Fibroblast of pulmonary artery (primary cell): Measurements from ENCODE around the gene MFSD2B.

ENCODE experiments used
- DNase-seq: peaks from one replicate; pipeline ENCODE4 v3.0.0-alpha.2; 2010; ENCODE audit warnings: low read depth
- H3K4me3 ChIP-seq: replicated peaks from 2 replicates; pipeline ENCODE4 v1.5.1; 2011; ENCODE audit warnings: low read depth, mild to moderate bottlenecking, control low read depth, low read length, moderate library complexity
- TF ChIP-seq, protein P1 (sequence below): IDR thresholded peaks from 2 replicates; pipeline ENCODE4 v1.5.1; 2011; ENCODE audit warnings: mild to moderate bottlenecking, control low read depth, low read length, inconsistent platforms; ENCODE audit errors: missing control alignments

Gene MFSD2B

DNA sequence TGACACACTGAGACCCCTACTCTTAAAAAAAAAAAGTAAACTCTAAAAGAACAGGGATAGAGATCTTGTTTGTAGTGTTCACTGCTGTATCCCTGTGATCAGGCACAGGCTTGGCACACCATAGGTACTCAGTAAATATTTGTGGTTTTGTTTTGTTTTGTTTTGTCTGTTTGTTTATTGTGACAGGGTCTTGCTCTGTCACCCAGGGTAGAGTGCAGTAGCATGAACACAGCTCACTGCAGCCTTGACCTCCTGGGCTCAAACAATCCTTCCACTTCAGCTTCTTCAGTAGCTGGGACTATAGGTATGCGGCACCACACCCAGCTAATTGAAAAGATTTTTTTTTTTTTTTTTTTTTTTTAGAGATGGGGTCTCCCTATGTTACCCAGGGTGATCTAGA lies 43.1 kb downstream of the MFSD2B start:
- H3K4me3 ChIP-seq: no peak overlapping the region
- no peak for DNase-seq
- TF ChIP-seq, protein P1, sequence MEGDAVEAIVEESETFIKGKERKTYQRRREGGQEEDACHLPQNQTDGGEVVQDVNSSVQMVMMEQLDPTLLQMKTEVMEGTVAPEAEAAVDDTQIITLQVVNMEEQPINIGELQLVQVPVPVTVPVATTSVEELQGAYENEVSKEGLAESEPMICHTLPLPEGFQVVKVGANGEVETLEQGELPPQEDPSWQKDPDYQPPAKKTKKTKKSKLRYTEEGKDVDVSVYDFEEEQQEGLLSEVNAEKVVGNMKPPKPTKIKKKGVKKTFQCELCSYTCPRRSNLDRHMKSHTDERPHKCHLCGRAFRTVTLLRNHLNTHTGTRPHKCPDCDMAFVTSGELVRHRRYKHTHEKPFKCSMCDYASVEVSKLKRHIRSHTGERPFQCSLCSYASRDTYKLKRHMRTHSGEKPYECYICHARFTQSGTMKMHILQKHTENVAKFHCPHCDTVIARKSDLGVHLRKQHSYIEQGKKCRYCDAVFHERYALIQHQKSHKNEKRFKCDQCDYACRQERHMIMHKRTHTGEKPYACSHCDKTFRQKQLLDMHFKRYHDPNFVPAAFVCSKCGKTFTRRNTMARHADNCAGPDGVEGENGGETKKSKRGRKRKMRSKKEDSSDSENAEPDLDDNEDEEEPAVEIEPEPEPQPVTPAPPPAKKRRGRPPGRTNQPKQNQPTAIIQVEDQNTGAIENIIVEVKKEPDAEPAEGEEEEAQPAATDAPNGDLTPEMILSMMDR: no peak

DNA sequence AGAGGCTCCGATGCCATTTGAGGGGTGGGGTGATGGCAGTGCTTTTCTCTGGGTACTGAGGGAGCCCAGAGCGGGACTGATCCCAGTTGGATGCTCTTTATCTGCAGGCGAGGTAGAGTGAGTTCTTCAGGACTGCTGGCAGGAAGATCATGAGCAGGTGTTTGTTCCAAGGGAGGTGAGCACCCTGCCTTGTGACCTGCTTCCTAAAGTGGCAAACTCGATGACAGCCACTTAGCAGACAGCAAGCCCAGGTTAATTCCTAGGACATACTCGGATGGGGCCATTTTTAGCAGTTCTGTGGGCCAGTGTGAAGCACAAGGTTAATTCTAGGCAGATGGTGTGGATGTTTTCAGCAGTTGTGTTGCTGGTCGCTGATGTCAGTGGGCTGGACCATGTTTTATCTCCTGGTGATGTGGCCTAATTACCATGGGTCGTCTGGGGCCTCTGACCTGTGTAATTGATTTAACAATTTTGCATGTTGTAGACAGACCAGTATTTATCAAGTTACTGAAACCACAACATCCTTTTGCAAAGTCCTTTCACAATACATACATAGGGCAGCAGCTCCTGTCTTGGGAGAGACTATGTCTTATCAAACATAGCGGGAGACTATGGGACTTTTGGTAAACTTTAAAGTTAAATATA lies 44.6 kb downstream of the MFSD2B start:
- DNase-seq: no peak
- TF ChIP-seq, protein P1: no peak
- no peak overlapping the region for H3K4me3 ChIP-seq

DNA sequence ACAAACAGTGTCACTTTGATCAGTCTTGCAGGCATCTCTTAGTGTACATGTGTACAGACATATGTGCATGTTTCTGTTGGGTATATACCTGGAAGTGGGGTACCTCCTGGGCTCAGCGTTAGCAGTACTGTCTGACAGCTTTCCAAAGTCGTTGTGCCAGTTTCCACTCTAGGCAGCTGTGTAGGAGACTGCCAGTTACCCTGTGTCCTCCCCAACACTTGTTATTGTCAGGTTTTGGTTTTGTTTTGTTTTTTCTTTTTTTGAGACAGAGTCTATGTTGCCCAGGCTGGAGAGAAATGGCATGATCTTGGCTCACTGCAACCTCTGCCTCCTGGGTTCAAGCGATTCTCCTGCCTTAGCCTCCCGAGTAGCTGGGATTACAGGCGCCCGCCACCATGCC lies 45.9 kb downstream of the MFSD2B start:
- DNase-seq: no peak
- TF ChIP-seq, protein P1: no peak
- no peak overlapping the region for H3K4me3 ChIP-seq

DNA sequence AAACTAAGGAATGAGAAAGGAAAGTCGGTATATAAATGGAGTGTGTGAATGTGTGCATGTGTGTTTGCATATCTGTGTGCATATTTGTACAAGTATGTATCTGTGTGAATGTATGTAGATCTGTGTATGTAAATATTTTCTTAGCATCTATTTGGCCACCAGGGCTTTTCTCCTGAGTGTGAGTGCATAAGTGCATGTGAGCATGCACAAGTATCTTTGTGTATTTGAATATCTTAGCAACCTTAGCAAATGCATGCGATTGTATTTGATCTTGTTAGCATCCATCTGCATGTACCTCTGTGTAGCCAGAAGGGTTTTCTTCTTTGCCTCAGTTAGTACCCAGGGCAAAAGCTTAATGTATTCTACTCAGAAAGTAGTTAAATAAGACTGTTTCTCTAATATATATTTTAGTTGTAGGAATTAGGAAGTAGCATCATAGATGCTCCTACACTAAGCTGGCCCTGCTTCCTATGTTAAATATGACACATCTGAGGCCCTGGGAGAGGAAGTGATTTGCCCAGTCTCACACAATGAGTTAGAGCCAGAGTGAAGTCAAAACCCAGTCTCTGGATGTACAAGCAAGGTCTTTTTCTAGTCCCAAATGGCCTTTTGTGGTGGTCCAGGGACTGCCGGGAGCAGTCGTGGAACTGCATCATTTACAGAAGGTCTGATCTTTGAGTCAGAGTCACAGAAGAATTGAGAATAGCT lies 48.8 kb downstream of the MFSD2B start:
- no peak overlapping the region for H3K4me3 ChIP-seq
- no peak for DNase-seq
- TF ChIP-seq, protein P1: no peak

DNA sequence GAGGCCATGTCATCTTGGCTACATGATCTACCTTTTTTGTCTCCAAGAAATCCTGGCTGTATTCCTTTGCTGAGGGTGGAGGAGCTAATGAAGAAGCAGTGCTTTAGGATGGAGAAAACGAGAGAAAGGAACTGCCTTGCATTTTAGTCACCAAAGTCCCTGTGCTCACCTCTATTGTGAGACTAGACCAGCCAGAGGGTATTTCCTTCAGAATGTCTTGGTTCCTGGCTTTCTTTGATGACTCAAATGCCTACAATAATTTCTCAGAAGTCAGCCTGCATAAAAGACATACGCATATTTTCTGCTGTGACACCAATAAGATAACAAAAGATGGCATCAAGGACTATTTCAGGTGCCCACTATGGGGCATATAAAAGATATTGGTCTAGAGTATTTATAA lies 55.5 kb downstream of the MFSD2B start:
- TF ChIP-seq, protein P1: no peak
- H3K4me3 ChIP-seq: no peak overlapping the region
- no peak for DNase-seq

DNA sequence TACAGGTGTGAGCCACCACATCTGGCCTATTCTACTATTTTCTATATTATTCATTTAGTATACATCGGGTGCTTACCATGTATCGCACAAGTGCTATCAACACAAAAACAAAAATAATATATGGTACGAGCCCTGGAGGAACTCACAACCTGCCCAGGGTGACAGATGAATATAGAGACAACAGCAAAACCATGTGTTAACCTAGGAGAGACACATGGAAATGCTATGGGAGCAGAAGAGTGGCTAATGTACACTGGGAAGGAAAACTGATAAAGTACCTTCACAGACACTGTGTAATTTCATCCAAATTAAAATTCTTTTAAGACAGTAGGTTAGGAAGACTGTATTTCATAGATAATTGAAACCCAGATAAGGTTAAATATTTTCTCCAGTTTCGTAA lies 62.4 kb downstream of the MFSD2B start:
- no peak overlapping the region for H3K4me3 ChIP-seq
- no peak for DNase-seq
- TF ChIP-seq, protein P1: no peak

DNA sequence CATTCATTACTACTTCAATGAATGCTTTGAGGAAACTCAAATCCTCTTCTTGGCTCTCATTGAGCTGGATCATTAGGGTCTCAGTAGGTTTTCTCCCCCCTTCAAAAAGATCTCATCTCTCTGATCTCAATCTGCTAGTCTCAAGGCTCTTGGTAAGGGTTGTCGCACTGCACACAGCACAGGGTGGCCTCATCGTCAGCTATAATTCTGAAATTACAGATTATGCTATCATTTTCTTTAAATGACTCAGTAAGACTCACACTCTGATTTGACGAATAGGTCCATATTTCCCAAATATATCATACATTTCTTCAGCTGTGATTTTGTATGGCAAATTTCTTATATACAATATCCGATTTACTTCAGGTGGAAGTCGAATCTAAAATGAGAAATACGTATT lies 63.9 kb downstream of the MFSD2B start:
- no peak for DNase-seq
- no peak overlapping the region for H3K4me3 ChIP-seq
- TF ChIP-seq, protein P1: no peak
